Peyer's patch (tissue), 4 donors: Measurements from ENCODE around the gene STX16. TPM values are rescaled to one million over a fixed set of nuclear protein-coding genes. Genes with fewer than 3 reads are reported as not detected.
A peak's percentile ranks its signal among the peaks of the same experiment; 100 is the strongest.

Experiments
- DNase-seq, 3 donors: peaks; one replicate each; pipeline ENCODE4 v3.0.0-alpha.2; 2017 to 2019
- H3K27ac ChIP-seq, 4 donors: fragments of 200-600 bp; sonication (generic); one replicate each; pipeline ENCODE4 v1.5.1; 2016 to 2019
- H3K27me3 ChIP-seq, 2 donors: fragments of 200-600 bp; sonication (generic); one replicate each; pipeline ENCODE4 v1.5.1; 2019
- H3K36me3 ChIP-seq, 3 donors: fragments of 200-600 bp; sonication (generic); one replicate each; pipeline ENCODE4 v1.5.1; 2016 to 2019
- H3K4me1 ChIP-seq, 4 donors: fragments of 200-600 bp; sonication (generic); one replicate each; pipeline ENCODE4 v1.5.1; 2016 to 2019
- H3K4me3 ChIP-seq, 4 donors: fragments of 200-600 bp; sonication (generic); 1 replicate in 3 of 4; 2 replicates in 1 of 4; pipeline ENCODE4 v1.5.1; 2016 to 2019; ENCODE audit warnings: mild to moderate bottlenecking in 1 of 4
- H3K9me3 ChIP-seq, 4 donors: fragments of 200-600 bp; sonication (generic); one replicate each; pipeline ENCODE4 v1.5.1; 2016 to 2019; ENCODE audit warnings: mild to moderate bottlenecking in 1 of 4
- CTCF ChIP-seq, 6 experiments: fragments of 450-650 bp in 4 of 6; fragments of 200-600 bp in 2 of 6; sonication (generic) in 1 of 6; IDR thresholded peaks; one replicate each; pipeline ENCODE4 v1.5.1; 2017 to 2019; ENCODE audit warnings: antibody characterized with exemption in 6 of 6, mild to moderate bottlenecking in 3 of 6, moderate library complexity in 1 of 6
- POLR2A ChIP-seq, 2 donors: fragments of 450-650 bp; IDR thresholded peaks; one replicate each; pipeline ENCODE4 v1.5.1; 2017; ENCODE audit warnings: antibody characterized with exemption in 2 of 2, mild to moderate bottlenecking in 2 of 2, moderate library complexity in 2 of 2
- total RNA-seq, 4 donors: library from RNA; depleted of rRNA; stranded (reverse); fragments of >200 nt; gene quantifications; one replicate each; pipeline ENCODE4 v1.1.0, GENCODE V29; 2016

The STX16 gene
- total RNA-seq, 4 donors from 2014 or later, result 58.0 to 262 (median 84.0) TPM

GRCh38 chr20:58625585-58625984, 25.5 kb upstream of the STX16 start:
- no peak for TF ChIP-seq CTCF (IDR thresholded peaks at IDR 0.05)
- TF ChIP-seq POLR2A (IDR thresholded peaks at IDR 0.05), result no peak
- Histone ChIP-seq H3K4me3 (no peak overlapping the region), H3K36me3 (no peaks in the 10 kb centered on the region), H3K9me3 (no peaks in the 10 kb centered on the region), H3K4me1 (no peaks in the 10 kb centered on the region), H3K27me3 (no peaks in the 10 kb centered on the region), H3K27ac (no peak overlapping the region)
- DNase-seq, result peak in 1 of 3 donors; percentile 14

- Histone ChIP-seq H3K4me3 (no peak overlapping the region), H3K36me3 (no peaks in the 10 kb centered on the region), H3K4me1 (no peaks in the 10 kb centered on the region), H3K27ac (no peak overlapping the region), H3K27me3 (no peaks in the 10 kb centered on the region), H3K9me3 (no peaks in the 10 kb centered on the region)
- TF ChIP-seq CTCF (IDR thresholded peaks at IDR 0.05) (no peak), POLR2A (IDR thresholded peaks at IDR 0.05) (no peak)
- DNase-seq, result no peak
Observed at GRCh38 chr20:58626051-58626450, 25.0 kb upstream of the STX16 start.

- DNase-seq, result no peak
- Histone ChIP-seq H3K27ac (no peak overlapping the region), H3K9me3 (no peaks in the 10 kb centered on the region), H3K4me3 (no peak overlapping the region), H3K36me3 (no peaks in the 10 kb centered on the region), H3K4me1 (no peaks in the 10 kb centered on the region), H3K27me3 (no peaks in the 10 kb centered on the region)
- TF ChIP-seq CTCF (IDR thresholded peaks at IDR 0.05) (no peak), POLR2A (IDR thresholded peaks at IDR 0.05) (no peak)
Observed at GRCh38 chr20:58627212-58628072, 23.6 kb upstream of the STX16 start.

GRCh38 chr20:58628491-58629214, 22.4 kb upstream of the STX16 start:
- Histone ChIP-seq H3K36me3 (no peaks in the 10 kb centered on the region), H3K4me3 (no peak overlapping the region), H3K27me3 (no peaks in the 10 kb centered on the region), H3K27ac (no peak overlapping the region), H3K9me3 (no peaks in the 10 kb centered on the region), H3K4me1 (no peaks in the 10 kb centered on the region)
- TF ChIP-seq CTCF (IDR thresholded peaks at IDR 0.05) (no peak), POLR2A (IDR thresholded peaks at IDR 0.05) (no peak)
- DNase-seq, result no peak

GRCh38 chr20:58629215-58629580, 21.9 kb upstream of the STX16 start:
- no peak overlapping the region for H3K27ac ChIP-seq
- no peaks in the 10 kb centered on the region for H3K4me1 ChIP-seq
- H3K27me3 ChIP-seq, result no peaks in the 10 kb centered on the region
- no peaks in the 10 kb centered on the region for H3K36me3 ChIP-seq
- DNase-seq, result peak in 1 of 3 donors; percentile 2
- no peak for TF ChIP-seq POLR2A (IDR thresholded peaks at IDR 0.05)
- TF ChIP-seq CTCF (IDR thresholded peaks at IDR 0.05), result no peak
- no peaks in the 10 kb centered on the region for H3K9me3 ChIP-seq
- H3K4me3 ChIP-seq, result no peak overlapping the region
